Lower lobe of right lung (tissue), 2 donors: Measurements from ENCODE around the gene TBCCD1. TPM values are rescaled to one million over a fixed set of nuclear protein-coding genes. Genes with fewer than 3 reads are reported as not detected.

Source experiments
- ATAC-seq, 2 donors: fragments of 200-7000 bp; cut with Tn5 transposase; one replicate each; pipeline ENCODE4 v1.9.1; 2020 to 2022; ENCODE audit warnings: mild to moderate bottlenecking in 2 of 2, moderate library complexity in 2 of 2
- DNase-seq: peaks from one replicate; pipeline ENCODE4 v3.0.0-alpha.2; 2020
- H3K27ac ChIP-seq: fragments of 200-600 bp; one replicate; pipeline ENCODE4 v1.8.0; 2022
- H3K27me3 ChIP-seq: fragments of 200-600 bp; one replicate; pipeline ENCODE4 v1.8.0; 2022; ENCODE audit warnings: low read depth
- H3K36me3 ChIP-seq: fragments of 200-600 bp; one replicate; pipeline ENCODE4 v1.8.0; 2022; ENCODE audit warnings: mild to moderate bottlenecking
- H3K4me1 ChIP-seq: fragments of 200-600 bp; one replicate; pipeline ENCODE4 v1.8.0; 2022
- H3K4me3 ChIP-seq: fragments of 200-600 bp; one replicate; pipeline ENCODE4 v1.8.0; 2022; ENCODE audit warnings: mild to moderate bottlenecking
- H3K9me3 ChIP-seq: fragments of 200-600 bp; one replicate; pipeline ENCODE4 v1.8.0; 2022
- CTCF ChIP-seq: fragments of 200-600 bp; IDR thresholded peaks from one replicate; pipeline ENCODE4 v1.8.0; 2022; ENCODE audit warnings: antibody characterized with exemption, mild to moderate bottlenecking
- intact Hi-C: fragments of 100-400 bp; cut with DNase I; formaldehyde crosslinking; loops from one replicate; pipeline ENCODE4 v1.11.0; 2022
- total RNA-seq: library from RNA; stranded (reverse); fragmentation: NEBNext Ultra II Directional; extraction: Animal tissue kit (Norgen Biotek cat#: 25700); gene quantifications from one replicate; pipeline ENCODE4 v1.2.1, GENCODE V29; 2021
- donor health status: DM: no; HTN: yes; CAD: no; lungs with severe emphysema.

TBCCD1 gene
- total RNA-seq, 1 donor from 2014 or later, result 10.3 TPM

DNA sequence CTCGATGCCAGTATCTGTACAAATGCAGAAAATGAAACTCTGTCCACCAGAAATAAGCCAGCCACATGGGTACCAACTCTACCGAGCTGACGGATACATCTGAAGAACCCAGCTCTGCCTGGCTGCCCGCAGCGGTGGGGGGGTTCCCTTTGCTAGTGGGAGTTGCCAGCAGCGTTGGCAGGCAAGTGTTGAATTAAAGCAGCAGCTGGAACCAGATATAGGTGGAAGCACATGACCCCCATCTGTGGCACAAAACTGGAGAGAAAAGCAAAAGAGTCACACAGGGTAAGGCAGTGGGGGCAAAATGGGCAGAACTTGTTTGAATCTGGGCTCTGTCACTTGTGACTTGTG is 40.9 kb downstream of the TBCCD1 start:
- Histone ChIP-seq H3K4me1 (no peaks in the 10 kb centered on the region), H3K4me3 (no peak overlapping the region), H3K36me3 (no peaks in the 10 kb centered on the region), H3K27ac (no peak overlapping the region), H3K9me3 (no peaks in the 10 kb centered on the region), H3K27me3 (no peaks in the 10 kb centered on the region)
- DNase-seq, result no peak
- intact Hi-C loops, result no loop called here
- TF ChIP-seq CTCF, result no peak
- no peak for ATAC-seq

DNA sequence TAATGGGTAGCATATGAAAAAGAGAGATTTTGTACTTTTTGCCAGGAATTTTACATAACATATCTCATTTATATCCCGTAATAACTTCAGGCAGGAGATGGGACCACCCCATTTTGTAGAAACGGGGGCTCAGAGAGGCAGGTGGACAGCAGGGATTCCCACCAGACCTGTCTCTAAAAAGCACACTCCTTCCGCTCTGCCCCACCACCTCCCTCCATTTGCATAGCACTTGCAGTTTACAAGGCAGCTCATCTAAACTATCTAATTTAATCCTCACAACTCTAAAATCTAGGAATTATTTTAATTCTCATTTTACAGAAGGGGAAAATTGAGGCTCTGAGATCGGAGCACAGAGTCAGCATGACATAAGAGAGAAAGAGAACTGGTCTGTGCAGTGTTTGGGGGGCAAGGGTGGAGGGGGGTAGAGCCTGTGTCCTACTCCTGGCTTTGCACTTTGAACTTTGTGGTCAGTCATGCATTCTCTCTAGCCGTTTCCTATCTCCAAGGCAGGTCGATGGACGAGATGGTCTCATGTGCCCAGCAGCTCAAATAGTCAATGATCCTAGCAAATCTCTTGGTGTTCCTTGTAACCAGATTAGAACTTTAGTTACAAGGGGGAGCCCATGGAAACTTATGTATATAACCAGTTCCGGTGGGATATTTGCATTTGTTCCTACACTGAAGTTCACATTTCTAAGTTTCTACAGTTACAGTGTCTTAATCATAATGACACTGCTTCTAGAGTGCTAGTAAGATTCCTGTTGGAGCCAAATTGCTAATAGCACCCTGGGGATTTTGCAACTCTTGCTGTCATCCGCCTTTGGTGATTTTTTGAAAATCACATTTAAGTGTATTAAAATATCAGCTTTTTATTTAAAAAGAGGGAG is 41.5 kb downstream of the TBCCD1 start:
- intact Hi-C loops, result no loop called here
- no peaks in the 10 kb centered on the region for H3K27me3 ChIP-seq
- H3K4me3 ChIP-seq, result no peak overlapping the region
- no peak overlapping the region for H3K27ac ChIP-seq
- no peak for DNase-seq
- H3K36me3 ChIP-seq, result no peaks in the 10 kb centered on the region
- H3K9me3 ChIP-seq, result no peaks in the 10 kb centered on the region
- no peak for ATAC-seq
- no peak for TF ChIP-seq CTCF
- no peaks in the 10 kb centered on the region for H3K4me1 ChIP-seq

DNA sequence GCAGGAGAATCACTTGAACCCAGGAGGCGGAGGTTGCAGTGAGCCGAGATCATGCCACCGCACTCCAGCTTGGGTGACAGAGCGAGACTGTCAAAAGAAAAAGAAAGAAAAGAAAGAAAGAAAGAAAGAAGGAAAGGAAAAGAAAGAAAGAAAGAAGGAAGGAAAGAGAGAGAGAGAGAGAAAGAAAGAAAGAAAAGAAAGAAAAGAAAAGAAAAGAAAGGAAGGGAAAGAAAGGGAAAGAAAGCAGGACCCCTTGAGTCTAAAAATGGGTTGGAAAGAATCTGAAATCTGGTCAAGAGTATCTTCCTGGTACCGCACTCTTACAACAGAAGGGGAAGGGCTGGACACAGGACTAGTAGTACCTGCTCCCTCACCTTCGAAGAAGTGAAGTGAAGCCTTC is 42.5 kb downstream of the TBCCD1 start:
- H3K27me3 ChIP-seq, result no peaks in the 10 kb centered on the region
- H3K9me3 ChIP-seq, result no peaks in the 10 kb centered on the region
- intact Hi-C loops, result no loop called here
- H3K4me3 ChIP-seq, result no peak overlapping the region
- no peak overlapping the region for H3K27ac ChIP-seq
- H3K4me1 ChIP-seq, result no peaks in the 10 kb centered on the region
- H3K36me3 ChIP-seq, result no peaks in the 10 kb centered on the region
- DNase-seq, result no peak
- no peak for TF ChIP-seq CTCF
- no peak for ATAC-seq

GRCh38 chr3:186523434-186523833 is 43.7 kb downstream of the TBCCD1 start:
- DNase-seq (no peak), ATAC-seq (no peak)
- no peak for TF ChIP-seq CTCF
- no peaks in the 10 kb centered on the region for H3K36me3 ChIP-seq
- no peaks in the 10 kb centered on the region for H3K9me3 ChIP-seq
- intact Hi-C loops, result no loop called here
- no peak overlapping the region for H3K4me3 ChIP-seq
- no peaks in the 10 kb centered on the region for H3K27me3 ChIP-seq
- H3K4me1 ChIP-seq, result no peaks in the 10 kb centered on the region
- no peak overlapping the region for H3K27ac ChIP-seq

- Histone ChIP-seq H3K27ac (no peak overlapping the region), H3K9me3 (no peaks in the 10 kb centered on the region), H3K27me3 (no peaks in the 10 kb centered on the region), H3K4me1 (no peaks in the 10 kb centered on the region), H3K4me3 (no peak overlapping the region), H3K36me3 (no peaks in the 10 kb centered on the region)
- ATAC-seq, result no peak
- no peak for DNase-seq
- no peak for TF ChIP-seq CTCF
- intact Hi-C loops, result no loop called here
These were observed 44.1 kb downstream of the TBCCD1 start for GRCh38 chr3:186523022-186523421.
